HFFc6 (cell line): Measurements from ENCODE around the gene POLH. TPM values are rescaled to one million over a fixed set of nuclear protein-coding genes. Genes with fewer than 3 reads are reported as not detected.
A peak's percentile ranks its signal among the peaks of the same experiment; 100 is the strongest.

Source experiments
- DNase-seq: peaks from one replicate; pipeline ENCODE4 v3.0.0-alpha.2; 2018
- H3K27ac Mint-ChIP-seq: 2 replicates; pipeline ENCODE4 v1.8.0; 2020; ENCODE audit warnings: mild to moderate bottlenecking, mixed read lengths
- H3K27me3 Mint-ChIP-seq: 2 replicates; pipeline ENCODE4 v1.8.0; 2021; ENCODE audit warnings: mild to moderate bottlenecking, moderate library complexity, mixed read lengths; ENCODE audit not compliant: insufficient read depth
- H3K36me3 Mint-ChIP-seq: 2 replicates; pipeline ENCODE4 v1.8.0; 2021; ENCODE audit warnings: low read depth, mixed read lengths
- H3K4me1 Mint-ChIP-seq: 2 replicates; pipeline ENCODE4 v1.8.0; 2020; ENCODE audit warnings: low read depth, mixed read lengths
- H3K4me3 Mint-ChIP-seq: 2 replicates; pipeline ENCODE4 v1.8.0; 2020; ENCODE audit warnings: mild to moderate bottlenecking, moderate library complexity, mixed read lengths
- H3K9me3 Mint-ChIP-seq: 2 replicates; pipeline ENCODE4 v1.8.0; 2020; ENCODE audit warnings: mild to moderate bottlenecking, mixed read lengths
- total RNA-seq, 6 experiments: library from RNA; stranded (reverse); fragmentation: NEBNext Ultra II Directional; extraction: Animal tissue kit (Norgen Biotek cat#: 25700); gene quantifications; 2 replicates in 1 of 6; 3 replicates in 5 of 6; pipeline ENCODE4 v1.2.3, GENCODE V29; 2021
- TF ChIP-seq, protein P1 (sequence below): fragments of 200-600 bp; sonication (generic); IDR thresholded peaks from 2 replicates; pipeline ENCODE4 v1.5.0; 2021; ENCODE audit warnings: antibody characterized with exemption, mild to moderate bottlenecking

Gene POLH
- total RNA-seq, 6 experiments from 2014 or later: 31.4 to 39.8 (median 37.3) TPM

DNA sequence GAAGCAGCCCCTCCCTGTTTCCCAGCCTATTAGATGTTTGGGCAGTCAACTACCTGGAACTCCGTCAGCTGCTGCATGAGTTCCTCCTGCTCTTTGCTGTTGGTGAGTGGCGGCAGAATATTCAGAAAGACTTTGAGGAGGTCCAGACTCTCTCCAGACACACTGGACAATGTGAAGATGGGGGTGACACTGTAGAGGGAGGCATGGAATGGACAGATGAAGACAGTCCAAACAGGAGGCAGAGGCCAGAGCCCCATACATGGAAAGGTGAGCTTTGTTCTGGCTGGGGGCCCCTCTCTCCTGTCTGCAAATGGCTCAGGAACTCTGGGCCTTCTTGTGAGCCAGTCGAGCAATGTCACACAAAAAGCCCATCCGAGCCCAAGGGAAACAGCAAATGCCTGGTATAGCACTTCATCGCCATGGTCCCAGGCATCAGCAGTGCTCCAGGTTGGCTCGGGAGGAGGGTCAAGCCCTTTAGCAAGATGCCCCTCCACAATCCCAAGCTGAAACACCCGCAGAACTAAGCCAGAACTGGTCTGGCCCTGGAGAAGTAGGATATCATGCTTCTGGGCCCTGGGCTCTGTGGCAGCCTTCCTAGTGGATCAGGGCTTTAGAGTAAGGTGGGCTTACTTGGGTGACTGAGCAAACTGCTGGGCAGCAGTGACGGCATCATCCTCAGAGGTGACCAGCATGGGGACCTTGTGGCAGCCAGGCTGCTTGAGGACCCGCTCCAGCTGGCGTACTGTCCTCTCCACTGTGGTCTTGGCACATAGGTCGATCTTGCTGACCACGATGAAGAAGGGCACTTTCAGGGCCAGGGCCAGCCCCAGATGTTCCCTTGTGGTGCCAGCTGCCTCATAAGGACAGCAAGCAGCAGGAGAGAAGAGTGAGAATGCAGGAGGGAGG is 48.1 kb downstream of the POLH start:
- peaks cover 9% of the 10 kb centered on the region for H3K27me3 Mint-ChIP-seq

DNA sequence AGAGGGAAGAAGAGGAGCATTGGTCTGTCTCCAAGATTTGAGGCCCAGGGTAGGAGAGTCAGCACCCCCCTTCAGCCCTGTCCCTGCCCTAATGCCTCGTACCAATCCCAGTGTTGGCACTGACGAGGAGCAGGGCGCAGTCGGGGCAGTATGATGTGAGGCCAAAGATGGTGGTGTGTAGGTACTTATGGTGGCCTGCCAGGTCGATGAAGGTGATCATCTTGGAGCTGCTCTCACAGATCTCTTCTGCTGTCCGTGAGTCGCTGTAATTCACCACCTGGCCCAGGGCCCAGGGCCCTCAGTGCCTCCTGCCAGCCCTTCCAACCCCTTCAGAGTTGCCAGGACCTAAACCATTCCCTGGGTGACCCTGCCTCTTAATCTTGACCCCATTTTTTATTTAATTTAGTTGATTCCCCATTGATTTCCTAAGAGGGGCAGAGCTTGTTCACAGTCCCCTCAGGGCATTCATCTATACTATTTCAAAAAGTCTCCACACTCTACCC is 48.9 kb downstream of the POLH start:
- no peak for DNase-seq
- H3K4me1 Mint-ChIP-seq: peaks cover 25% of the 10 kb centered on the region
- H3K27ac Mint-ChIP-seq: peak overlapping the region; percentile 26
- no peaks in the 10 kb centered on the region for H3K9me3 Mint-ChIP-seq
- TF ChIP-seq, protein P1, sequence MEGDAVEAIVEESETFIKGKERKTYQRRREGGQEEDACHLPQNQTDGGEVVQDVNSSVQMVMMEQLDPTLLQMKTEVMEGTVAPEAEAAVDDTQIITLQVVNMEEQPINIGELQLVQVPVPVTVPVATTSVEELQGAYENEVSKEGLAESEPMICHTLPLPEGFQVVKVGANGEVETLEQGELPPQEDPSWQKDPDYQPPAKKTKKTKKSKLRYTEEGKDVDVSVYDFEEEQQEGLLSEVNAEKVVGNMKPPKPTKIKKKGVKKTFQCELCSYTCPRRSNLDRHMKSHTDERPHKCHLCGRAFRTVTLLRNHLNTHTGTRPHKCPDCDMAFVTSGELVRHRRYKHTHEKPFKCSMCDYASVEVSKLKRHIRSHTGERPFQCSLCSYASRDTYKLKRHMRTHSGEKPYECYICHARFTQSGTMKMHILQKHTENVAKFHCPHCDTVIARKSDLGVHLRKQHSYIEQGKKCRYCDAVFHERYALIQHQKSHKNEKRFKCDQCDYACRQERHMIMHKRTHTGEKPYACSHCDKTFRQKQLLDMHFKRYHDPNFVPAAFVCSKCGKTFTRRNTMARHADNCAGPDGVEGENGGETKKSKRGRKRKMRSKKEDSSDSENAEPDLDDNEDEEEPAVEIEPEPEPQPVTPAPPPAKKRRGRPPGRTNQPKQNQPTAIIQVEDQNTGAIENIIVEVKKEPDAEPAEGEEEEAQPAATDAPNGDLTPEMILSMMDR: no peak
- H3K36me3 Mint-ChIP-seq: peaks cover 49% of the 10 kb centered on the region
- H3K27me3 Mint-ChIP-seq: peaks cover 9% of the 10 kb centered on the region
- H3K4me3 Mint-ChIP-seq: no peak overlapping the region

More for the DNA sequence above, 48.1 kb downstream of the POLH start:
- TF ChIP-seq, protein P1: no peak
- Mint-ChIP-seq H3K27ac (no peak overlapping the region; the same call in 1 of the 2 replicates), H3K4me3 (no peak overlapping the region), H3K36me3 (peaks cover 49% of the 10 kb centered on the region), H3K4me1 (peaks cover 24% of the 10 kb centered on the region), H3K9me3 (no peaks in the 10 kb centered on the region)
- no peak for DNase-seq

DNA sequence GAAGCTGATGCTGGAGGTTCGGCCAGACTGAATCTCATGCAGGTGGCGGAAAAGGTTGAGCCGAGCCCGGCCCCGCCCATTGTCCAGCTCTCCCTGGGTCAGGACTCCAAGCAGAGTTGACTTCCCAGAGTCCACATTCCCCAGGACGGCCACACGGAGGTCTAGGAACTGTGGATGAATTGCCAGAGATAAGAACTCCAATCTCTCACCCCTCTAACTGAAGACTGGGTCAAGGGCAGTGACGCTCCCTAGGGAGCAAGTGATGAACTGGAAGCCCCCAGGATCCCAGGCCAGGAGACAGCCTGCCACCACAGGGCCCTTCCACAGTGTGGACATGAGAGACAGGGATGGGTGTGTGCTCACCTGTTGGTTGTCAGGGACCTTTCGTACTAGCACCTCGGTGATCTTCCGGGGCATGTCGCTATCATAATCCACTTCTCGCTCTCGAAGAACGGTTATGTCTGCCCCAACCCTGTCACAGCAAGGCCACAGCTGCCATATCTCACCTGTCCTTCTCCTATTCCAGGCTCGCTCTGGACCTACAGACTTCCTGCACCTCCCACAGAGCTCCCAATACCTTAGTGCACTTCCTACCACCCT is 49.5 kb downstream of the POLH start:
- peaks cover 45% of the 10 kb centered on the region for H3K36me3 Mint-ChIP-seq
- no peak overlapping the region for H3K4me3 Mint-ChIP-seq
- no peak for DNase-seq
- TF ChIP-seq, protein P1: no peak
- H3K27ac Mint-ChIP-seq: peak overlapping the region; percentile 97
- H3K27me3 Mint-ChIP-seq: peaks cover 14% of the 10 kb centered on the region
- H3K9me3 Mint-ChIP-seq: no peaks in the 10 kb centered on the region
- H3K4me1 Mint-ChIP-seq: peaks cover 31% of the 10 kb centered on the region

GRCh38 chr6:43627008-43627825 is 51.2 kb downstream of the POLH start:
- Mint-ChIP-seq H3K36me3 (peaks cover 40% of the 10 kb centered on the region), H3K9me3 (no peaks in the 10 kb centered on the region), H3K4me3 (peak overlapping the region; percentile 98), H3K4me1 (peaks cover 38% of the 10 kb centered on the region), H3K27me3 (peaks cover 9% of the 10 kb centered on the region), H3K27ac (peak overlapping the region; percentile 97)
- peak; percentile 97 for DNase-seq
- TF ChIP-seq, protein P1: no peak

GRCh38 chr6:43628393-43629103 is 52.6 kb downstream of the POLH start:
- TF ChIP-seq, protein P1: no peak
- peak; percentile 31 for DNase-seq
- peaks cover 38% of the 10 kb centered on the region for H3K4me1 Mint-ChIP-seq
- H3K9me3 Mint-ChIP-seq: no peaks in the 10 kb centered on the region
- peaks cover 27% of the 10 kb centered on the region for H3K36me3 Mint-ChIP-seq
- H3K4me3 Mint-ChIP-seq: peak overlapping the region; percentile 98
- peak overlapping the region; percentile 97 for H3K27ac Mint-ChIP-seq
- peaks cover 9% of the 10 kb centered on the region for H3K27me3 Mint-ChIP-seq
